Kidney epithelial cell (primary cell): ENCODE data around the gene SCLY. TPM values are rescaled to one million over a fixed set of nuclear protein-coding genes. Genes with fewer than 3 reads are reported as not detected.

ENCODE experiments used
- DNase-seq: peaks from one replicate; pipeline ENCODE4 v3.0.0-alpha.2; 2010; ENCODE audit warnings: low read depth
- H3K27me3 ChIP-seq: 2 replicates; pipeline ENCODE4 v1.6.0; 2011; ENCODE audit warnings: low read length; ENCODE audit not compliant: control insufficient read depth, insufficient read depth
- H3K36me3 ChIP-seq: 2 replicates; pipeline ENCODE4 v1.5.1; 2011; ENCODE audit warnings: low read length; ENCODE audit not compliant: control insufficient read depth, insufficient read depth
- H3K4me3 ChIP-seq: 2 replicates; pipeline ENCODE4 v1.5.1; 2011; ENCODE audit warnings: low read depth, mild to moderate bottlenecking, control low read depth, low read length
- CTCF ChIP-seq: IDR thresholded peaks from 2 replicates; pipeline ENCODE4 v1.5.1; 2011; ENCODE audit warnings: mild to moderate bottlenecking, moderate library complexity, low read length, control low read depth, inconsistent platforms; ENCODE audit not compliant: insufficient read depth, poor library complexity, severe bottlenecking
- total RNA-seq: library from RNA; depleted of rRNA; stranded (reverse); fragments of >200 nt; gene quantifications from 2 replicates; pipeline ENCODE4 v1.2.3, GENCODE V29; 2015

The SCLY gene
- total RNA-seq, 1 donor from 2014 or later = 32.1 TPM

GRCh38 chr2:238102865-238103264 is 42.1 kb downstream of the SCLY start:
- no peaks in the 10 kb centered on the region for H3K36me3 ChIP-seq
- DNase-seq = no peak
- no peak for TF ChIP-seq CTCF
- H3K4me3 ChIP-seq = no peak overlapping the region
- H3K27me3 ChIP-seq = peaks cover 13% of the 10 kb centered on the region

GRCh38 chr2:238103465-238104225 is 42.8 kb downstream of the SCLY start:
- TF ChIP-seq CTCF = no peak
- no peak for DNase-seq
- Histone ChIP-seq H3K27me3 (peaks cover 13% of the 10 kb centered on the region), H3K36me3 (no peaks in the 10 kb centered on the region), H3K4me3 (no peak overlapping the region)

- H3K4me3 ChIP-seq = no peak overlapping the region
- TF ChIP-seq CTCF = no peak
- H3K36me3 ChIP-seq = no peaks in the 10 kb centered on the region
- no peak for DNase-seq
- peaks cover 13% of the 10 kb centered on the region for H3K27me3 ChIP-seq
Observed at GRCh38 chr2:238104226-238104690, 43.5 kb downstream of the SCLY start.

- Histone ChIP-seq H3K4me3 (no peak overlapping the region), H3K36me3 (no peaks in the 10 kb centered on the region), H3K27me3 (peaks cover 13% of the 10 kb centered on the region)
- TF ChIP-seq CTCF = no peak
- DNase-seq = no peak
Observed at GRCh38 chr2:238104691-238105371, 44.0 kb downstream of the SCLY start.

- H3K36me3 ChIP-seq = no peaks in the 10 kb centered on the region
- H3K4me3 ChIP-seq = no peak overlapping the region
- peaks cover 13% of the 10 kb centered on the region for H3K27me3 ChIP-seq
- no peak for DNase-seq
- no peak for TF ChIP-seq CTCF
Observed at GRCh38 chr2:238105506-238106338, 44.9 kb downstream of the SCLY start.
